H1 (cell line): Measurements from ENCODE around the gene SLC23A2. TPM values are rescaled to one million over a fixed set of nuclear protein-coding genes. Genes with fewer than 3 reads are reported as not detected.
"Not testable (repeated sequence)": the region's sequence is repeated elsewhere in the genome, so short reads cannot be mapped to it uniquely, and the experiment has no call there.

ENCODE experiments used
- CTCF ChIA-PET: fragments of 300-600 bp; sonication (Branson Sonifier 250); formaldehyde crosslinking; loops from one replicate; lab custom pipeline; 2021; ENCODE audit not compliant: partially characterized antibody; lab: Charles Lee
- POLR2A ChIA-PET: fragments of 300-600 bp; sonication (Branson Sonifier 250); formaldehyde crosslinking; loops from one replicate; lab custom pipeline; 2021; ENCODE audit warnings: inconsistent platforms; ENCODE audit not compliant: partially characterized antibody; lab: Charles Lee
- DNase-seq, 2 experiments: peaks; one replicate each; pipeline versions ENCODE4 v3.0.0 to v3.0.0-alpha.2; 2010 to 2022; ENCODE audit warnings: low spot score in 2 of 2, low read depth in 1 of 2, mixed read lengths in 1 of 2
- FAIRE-seq: peaks from 2 replicates; lab custom pipeline; 2011; peaks lifted over from hg19 to GRCh38; lab: Jason Lieb, UNC
- H2AFZ ChIP-seq: 2 replicates; pipeline ENCODE4 v1.8.1; 2012; ENCODE audit warnings: low read length, inconsistent platforms
- H2AK5ac ChIP-seq: 2 replicates; pipeline ENCODE4 v1.6.1; 2013; ENCODE audit warnings: low read depth, low read length
- H2BK120ac ChIP-seq: replicated peaks from 2 replicates; pipeline ENCODE3; 2013; ENCODE audit warnings: low read depth, low read length, inconsistent platforms
- H2BK12ac ChIP-seq: 2 replicates; pipeline ENCODE4 v1.6.1; 2013; ENCODE audit warnings: low read depth, low read length
- H2BK15ac ChIP-seq: 2 replicates; pipeline ENCODE4 v1.6.1; 2013; ENCODE audit warnings: low read length
- H2BK20ac ChIP-seq: 2 replicates; pipeline ENCODE4 v1.6.1; 2013; ENCODE audit warnings: low read length
- H2BK5ac ChIP-seq: 2 replicates; pipeline ENCODE4 v1.6.1; 2013; ENCODE audit warnings: low read depth, low read length
- H3K14ac ChIP-seq: 2 replicates; pipeline ENCODE4 v1.6.1; 2013; ENCODE audit warnings: inconsistent platforms; ENCODE audit not compliant: insufficient read length
- H3K18ac ChIP-seq: 2 replicates; pipeline ENCODE4 v1.6.1; 2013; ENCODE audit warnings: low read length; ENCODE audit errors: extremely low read depth
- H3K23ac ChIP-seq: 2 replicates; pipeline ENCODE4 v1.6.1; 2013; ENCODE audit warnings: inconsistent platforms; ENCODE audit not compliant: insufficient read length
- H3K23me2 ChIP-seq: 2 replicates; pipeline ENCODE4 v1.6.1; 2013; ENCODE audit warnings: low read depth, low read length
- H3K27ac ChIP-seq: 2 replicates; pipeline ENCODE4 v1.6.1; 2011; ENCODE audit warnings: low read depth, low read length, inconsistent platforms
- H3K27me3 ChIP-seq, 4 experiments: replicated peaks in 1 of 4; 1 replicate in 1 of 4; 2 replicates in 3 of 4; pipeline versions ENCODE4 v1.6.1 to v1.8.1; 2011 to 2013; ENCODE audit warnings: low read length in 3 of 4, mild to moderate bottlenecking in 3 of 4, inconsistent platforms in 2 of 4, mixed read lengths in 2 of 4, moderate library complexity in 1 of 4; ENCODE audit not compliant: control insufficient read depth in 3 of 4, insufficient read depth in 3 of 4; ENCODE audit errors: extremely low read depth in 1 of 4
- H3K36me3 ChIP-seq, 4 experiments: 2 replicates each; pipeline versions ENCODE4 v1.6.1 to v1.8.1; 2011 to 2013; ENCODE audit warnings: mild to moderate bottlenecking in 4 of 4, low read length in 3 of 4, moderate library complexity in 2 of 4, control low read depth in 1 of 4, inconsistent platforms in 1 of 4; ENCODE audit not compliant: insufficient read depth in 4 of 4, control insufficient read depth in 2 of 4
- H3K4ac ChIP-seq: replicated peaks from 2 replicates; pipeline ENCODE3; 2013; ENCODE audit warnings: low read length, low read depth, mixed read lengths, inconsistent platforms; ENCODE audit not compliant: insufficient read length
- H3K4me1 ChIP-seq, 4 experiments: replicated peaks in 1 of 4; 1 replicate in 1 of 4; 2 replicates in 3 of 4; pipeline versions ENCODE4 v1.6.1 to v1.8.1; 2011 to 2013; ENCODE audit warnings: low read length in 3 of 4, inconsistent platforms in 2 of 4, mixed read lengths in 1 of 4; ENCODE audit not compliant: insufficient read depth in 4 of 4, control insufficient read depth in 3 of 4
- H3K4me2 ChIP-seq, 2 experiments: 2 replicates each; pipeline versions ENCODE4 v1.6.1 to v1.8.1; 2011 to 2013; ENCODE audit warnings: low read depth in 2 of 2, low read length in 2 of 2, control low read depth in 1 of 2, inconsistent platforms in 1 of 2, mild to moderate bottlenecking in 1 of 2; ENCODE audit not compliant: insufficient read depth in 1 of 2
- H3K4me3 ChIP-seq, 4 experiments: fragments of 200-600, 300-600 bp in 1 of 4; sonication (generic), shearing (Covaris generic), sonication (Bioruptor Twin) in 1 of 4; 2 replicates each; pipeline versions ENCODE4 v1.5.1 to v1.8.1; 2011 to 2016; ENCODE audit warnings: low read length in 4 of 4, low read depth in 3 of 4, control low read depth in 2 of 4, inconsistent platforms in 2 of 4, mild to moderate bottlenecking in 2 of 4, mixed read lengths in 1 of 4, moderate library complexity in 1 of 4; ENCODE audit not compliant: insufficient read depth in 2 of 4; ENCODE audit errors: extremely low read depth in 1 of 4
- H3K56ac ChIP-seq: replicated peaks from 2 replicates; pipeline ENCODE3; 2013; ENCODE audit warnings: low read depth, mild to moderate bottlenecking, mixed read lengths, low read length, inconsistent platforms; ENCODE audit not compliant: insufficient read length
- H3K79me1 ChIP-seq: 2 replicates; pipeline ENCODE4 v1.6.1; 2013; ENCODE audit warnings: low read depth, low read length, control low read depth
- H3K79me2 ChIP-seq, 2 experiments: 2 replicates each; pipeline versions ENCODE4 v1.6.1 to v1.8.1; 2012 to 2013; ENCODE audit warnings: low read length in 2 of 2, mild to moderate bottlenecking in 2 of 2, inconsistent platforms in 1 of 2; ENCODE audit not compliant: insufficient read depth in 2 of 2, control insufficient read depth in 1 of 2
- H3K9ac ChIP-seq, 4 experiments: replicated peaks in 1 of 4; 1 replicate in 1 of 4; 2 replicates in 3 of 4; pipeline versions ENCODE4 v1.6.1 to v1.8.1; 2011 to 2013; ENCODE audit warnings: low read depth in 3 of 4, low read length in 3 of 4, control low read depth in 2 of 4, mild to moderate bottlenecking in 2 of 4, moderate library complexity in 2 of 4, inconsistent platforms in 1 of 4; ENCODE audit errors: extremely low read depth in 1 of 4
- H3K9me3 ChIP-seq, 2 experiments: 2 replicates each; pipeline versions ENCODE4 v1.6.1 to v1.8.1; 2012 to 2013; ENCODE audit warnings: mild to moderate bottlenecking in 2 of 2, moderate library complexity in 2 of 2, control low read depth in 1 of 2, inconsistent platforms in 1 of 2, low read depth in 1 of 2, low read length in 1 of 2, mixed read lengths in 1 of 2; ENCODE audit not compliant: insufficient read depth in 2 of 2
- H4K20me1 ChIP-seq, 2 experiments: replicated peaks in 1 of 2; 2 replicates each; pipeline versions ENCODE3 to v1.8.1; 2011 to 2013; ENCODE audit warnings: inconsistent platforms in 2 of 2, low read length in 2 of 2, mild to moderate bottlenecking in 1 of 2; ENCODE audit not compliant: insufficient read depth in 2 of 2, control insufficient read depth in 1 of 2
- H4K5ac ChIP-seq: 2 replicates; pipeline ENCODE4 v1.6.1; 2013; ENCODE audit warnings: low read length, low read depth, mixed read lengths, inconsistent platforms; ENCODE audit not compliant: insufficient read length
- H4K8ac ChIP-seq: 2 replicates; pipeline ENCODE4 v1.8.0; 2013; ENCODE audit warnings: mild to moderate bottlenecking, moderate library complexity, low read length, inconsistent platforms; ENCODE audit not compliant: insufficient read depth; ENCODE audit errors: extremely low read depth
- H4K91ac ChIP-seq: replicated peaks from 2 replicates; pipeline ENCODE3; 2013; ENCODE audit warnings: low read length, mixed read lengths, inconsistent platforms; ENCODE audit not compliant: insufficient read length
- WGBS, 2 experiments: shearing (Covaris generic) in 1 of 2; methylation state at CpG; one replicate each; pipeline versions ENCODE4 v1.1.6 to v1.1.7; 2013 to 2015; ENCODE audit warnings: low lambda C conversion rate in 2 of 2, mixed read lengths in 2 of 2, inconsistent platforms in 1 of 2, low coverage in 1 of 2, missing lambda C conversion rate in 1 of 2; ENCODE audit not compliant: insufficient replicate concordance in 2 of 2, insufficient coverage in 1 of 2, insufficient read length in 1 of 2; ENCODE audit errors: extremely low coverage in 1 of 2, missing lambda C conversion rate in 1 of 2; 5-methylcytosine and 5-hydroxymethylcytosine counted together
- polyA plus RNA-seq, 7 experiments: library from polyadenylated mRNA; depleted of rRNA in 3 of 7; stranded (reverse) in 5 of 7; unstranded in 2 of 7; fragments of >200 nt in 5 of 7; fragments of 200-250 nt in 2 of 7; gene quantifications; 1 replicate in 5 of 7; 2 replicates in 1 of 7; 4 replicates in 1 of 7; pipeline versions ENCODE4 v1.2.1 to v1.2.3, GENCODE V29; 2011 to 2013; ENCODE audit warnings: missing spikeins in 2 of 7, mixed read lengths in 2 of 7
- total RNA-seq: library from RNA; stranded (reverse); fragmentation: NEBNext Ultra II Directional; extraction: Animal tissue kit (Norgen Biotek cat#: 25700); gene quantifications from 2 replicates; pipeline ENCODE4 v1.2.1, GENCODE V29; 2021

SLC23A2 gene
- total and polyA plus RNA-seq, 2 of the 8 experiments (the other 6 are each of a cell fraction or from before 2014, with no cell fraction given): 17.0 to 18.6 TPM

- not testable (repeated sequence) for H3K4me3 ChIP-seq, H2AFZ ChIP-seq, H3K27me3 ChIP-seq, H3K18ac ChIP-seq, H2BK12ac ChIP-seq, H3K79me1 ChIP-seq, DNase-seq, H3K4ac ChIP-seq, H3K27ac ChIP-seq, FAIRE-seq, H3K14ac ChIP-seq, H3K23me2 ChIP-seq, H4K91ac ChIP-seq, H2AK5ac ChIP-seq, H4K20me1 ChIP-seq, H2BK5ac ChIP-seq, H3K4me1 ChIP-seq, H2BK20ac ChIP-seq, H3K4me2 ChIP-seq, H3K56ac ChIP-seq, H4K5ac ChIP-seq, H3K36me3 ChIP-seq, H3K23ac ChIP-seq, H3K9me3 ChIP-seq, H4K8ac ChIP-seq, H2BK15ac ChIP-seq, H3K9ac ChIP-seq, H2BK120ac ChIP-seq
- 94% methylated on average over 8 of the region's 9 CpGs; no CpG with 5 or more reads in 1 of the 2 experiments for WGBS, 2 experiments
- POLR2A ChIA-PET: interaction anchor here (0.6 kb wide), 1 partner anchor 789 kb away, joined by 7 read pairs; no protein-coding TSS in a partner anchor
- CTCF ChIA-PET: interaction anchor here (0.6 kb wide), 1 partner anchor 111 kb away, joined by 3 read pairs; no protein-coding TSS in a partner anchor
- peaks cover 0 to 14% of the 10 kb centered on the region in 2 experiments; a peak in 2 of 4 replicates for H3K79me2 ChIP-seq
Measured at GRCh38 chr20:4976014-4976413, 25.3 kb downstream of the SLC23A2 start.
